ENCODE measurements around the gene ASS1. TPM values are rescaled to one million over a fixed set of nuclear protein-coding genes. Genes with fewer than 3 reads are reported as not detected.

The ASS1 gene
- total RNA-seq, 1 donor from 2014 or later: 22.5 TPM

GRCh38 chr9:130429381-130429780 lies 15.4 kb upstream of the ASS1 start:
- no peaks in the 10 kb centered on the region for H4K20me1 ChIP-seq (ENCODE audit: low read depth)
- H3K27ac ChIP-seq: no peak overlapping the region
- H3K27me3 Mint-ChIP-seq (ENCODE audit: insufficient read depth, low read depth): peaks cover 25% of the 10 kb centered on the region
- H3K27me3 ChIP-seq: peaks cover 26% of the 10 kb centered on the region
- no peaks in the 10 kb centered on the region for H3F3A ChIP-seq (ENCODE audit: low read depth)
- DNase-seq (ENCODE audit: low spot score): no peak
- H3K9me3 Mint-ChIP-seq: no peaks in the 10 kb centered on the region
- no peaks in the 10 kb centered on the region for H3K9me3 ChIP-seq (ENCODE audit: low read depth)
- H3K27ac Mint-ChIP-seq: no peak overlapping the region
- no peak overlapping the region for H2AFZ ChIP-seq (replicated peaks)
- TF ChIP-seq CTCF (IDR thresholded peaks at IDR 0.05) (no peak), EZH2 (IDR thresholded peaks at IDR 0.05) (no peak), EZH2phosphoT487 (IDR thresholded peaks at IDR 0.05) (no peak)
- no peak overlapping the region for H3K4me3 ChIP-seq
- peaks cover 18% of the 10 kb centered on the region for H3K4me1 ChIP-seq
- H3K4me2 ChIP-seq: no peak overlapping the region
- H3K4me1 Mint-ChIP-seq: peaks cover 18% of the 10 kb centered on the region
- no peak overlapping the region for H3K4me3 Mint-ChIP-seq
- H3K9ac ChIP-seq: no peak overlapping the region
- H3K36me3 ChIP-seq: no peaks in the 10 kb centered on the region
- H3K36me3 Mint-ChIP-seq: no peaks in the 10 kb centered on the region
- H3K79me2 ChIP-seq (ENCODE audit: low read depth): no peaks in the 10 kb centered on the region

- H2AFZ ChIP-seq (replicated peaks): no peak overlapping the region
- no peaks in the 10 kb centered on the region for H4K20me1 ChIP-seq (ENCODE audit: low read depth)
- Mint-ChIP-seq H3K36me3 (no peaks in the 10 kb centered on the region), H3K4me3 (no peak overlapping the region), H3K27ac (no peak overlapping the region), H3K4me1 (peaks cover 18% of the 10 kb centered on the region), H3K27me3 (ENCODE audit: insufficient read depth, low read depth) (peaks cover 25% of the 10 kb centered on the region), H3K9me3 (no peaks in the 10 kb centered on the region)
- H3K79me2 ChIP-seq (ENCODE audit: low read depth): no peaks in the 10 kb centered on the region
- peaks cover 31% of the 10 kb centered on the region for H3K27me3 ChIP-seq
- no peak overlapping the region for H3K4me2 ChIP-seq
- no peak overlapping the region for H3K9ac ChIP-seq
- H3F3A ChIP-seq (ENCODE audit: low read depth): no peaks in the 10 kb centered on the region
- H3K4me1 ChIP-seq: peaks cover 18% of the 10 kb centered on the region
- no peak for TF ChIP-seq EZH2phosphoT487 (IDR thresholded peaks at IDR 0.05)
- no peak for TF ChIP-seq CTCF (IDR thresholded peaks at IDR 0.05)
- TF ChIP-seq EZH2 (IDR thresholded peaks at IDR 0.05): no peak
- H3K4me3 ChIP-seq: no peak overlapping the region
- H3K9me3 ChIP-seq (ENCODE audit: low read depth): no peaks in the 10 kb centered on the region
- H3K36me3 ChIP-seq: no peaks in the 10 kb centered on the region
- H3K27ac ChIP-seq: no peak overlapping the region
- no peak for DNase-seq (ENCODE audit: low spot score)
Measured at GRCh38 chr9:130429831-130430230, 14.9 kb upstream of the ASS1 start.

GRCh38 chr9:130430232-130430631 lies 14.5 kb upstream of the ASS1 start:
- DNase-seq (ENCODE audit: low spot score): no peak
- TF ChIP-seq CTCF (IDR thresholded peaks at IDR 0.05) (no peak), EZH2 (IDR thresholded peaks at IDR 0.05) (no peak), EZH2phosphoT487 (IDR thresholded peaks at IDR 0.05) (no peak)
- H3K36me3 ChIP-seq: no peaks in the 10 kb centered on the region
- no peaks in the 10 kb centered on the region for H3K9me3 Mint-ChIP-seq
- H3K36me3 Mint-ChIP-seq: no peaks in the 10 kb centered on the region
- H2AFZ ChIP-seq (replicated peaks): no peak overlapping the region
- H3K4me3 ChIP-seq: no peak overlapping the region
- no peaks in the 10 kb centered on the region for H3K79me2 ChIP-seq (ENCODE audit: low read depth)
- H3K4me1 Mint-ChIP-seq: peaks cover 18% of the 10 kb centered on the region
- H3K9ac ChIP-seq: no peak overlapping the region
- H4K20me1 ChIP-seq (ENCODE audit: low read depth): no peaks in the 10 kb centered on the region
- peaks cover 18% of the 10 kb centered on the region for H3K4me1 ChIP-seq
- H3F3A ChIP-seq (ENCODE audit: low read depth): no peaks in the 10 kb centered on the region
- no peaks in the 10 kb centered on the region for H3K9me3 ChIP-seq (ENCODE audit: low read depth)
- no peak overlapping the region for H3K27ac Mint-ChIP-seq
- peaks cover 32% of the 10 kb centered on the region for H3K27me3 ChIP-seq
- no peak overlapping the region for H3K4me3 Mint-ChIP-seq
- H3K27me3 Mint-ChIP-seq (ENCODE audit: insufficient read depth, low read depth): peaks cover 27% of the 10 kb centered on the region
- H3K27ac ChIP-seq: no peak overlapping the region
- H3K4me2 ChIP-seq: no peak overlapping the region

All from neural progenitor cell (in vitro differentiated cells).